SU-DHL-6 (cell line): ENCODE results near the gene KCTD3.

Experiments used
- H2AFZ ChIP-seq: fragments of 200-600 bp; sonication (generic); 2 replicates; pipeline ENCODE4 v1.6.1; 2014; ENCODE audit warnings: low read depth, mild to moderate bottlenecking, moderate library complexity, mixed read lengths, antibody characterized with exemption, low read length; ENCODE audit not compliant: severe bottlenecking
- H3F3A ChIP-seq: fragments of 200-600 bp; shearing (Covaris generic); 2 replicates; pipeline ENCODE4 v1.6.0; 2016; ENCODE audit warnings: antibody characterized with exemption, mild to moderate bottlenecking; ENCODE audit not compliant: insufficient read depth
- H3K27ac ChIP-seq: fragments of 200-600 bp; sonication (generic); 2 replicates; pipeline ENCODE4 v1.5.1; 2016; ENCODE audit warnings: low read depth, mild to moderate bottlenecking, low read length, moderate library complexity, mixed read lengths
- H3K27me3 ChIP-seq: fragments of 200-600 bp; sonication (generic), shearing (Covaris generic); 2 replicates; pipeline ENCODE4 v1.6.0; 2014; ENCODE audit warnings: mild to moderate bottlenecking, low read length
- H3K36me3 ChIP-seq: fragments of 200-600 bp; sonication (generic); 2 replicates; pipeline ENCODE4 v1.6.1; 2014; ENCODE audit warnings: mild to moderate bottlenecking, low read length, mixed read lengths
- H3K4me2 ChIP-seq: fragments of 300-600, 200-600 bp; shearing (Covaris generic), sonication (generic); 2 replicates; pipeline ENCODE4 v1.6.0; 2014; ENCODE audit warnings: low read length, low read depth, mild to moderate bottlenecking; ENCODE audit not compliant: poor library complexity, severe bottlenecking
- H3K4me3 ChIP-seq: fragments of 200-600 bp; sonication (generic); 2 replicates; pipeline ENCODE4 v1.5.1; 2014; ENCODE audit warnings: antibody characterized with exemption, low read length, mild to moderate bottlenecking, mixed read lengths; ENCODE audit not compliant: insufficient read depth, poor library complexity, severe bottlenecking
- H3K79me2 ChIP-seq: fragments of 200-600 bp; sonication (generic); 2 replicates; pipeline ENCODE4 v1.6.1; 2014; ENCODE audit warnings: mild to moderate bottlenecking, low read length, moderate library complexity; ENCODE audit not compliant: insufficient read depth
- H3K9ac ChIP-seq: fragments of 200-600 bp; sonication (generic); 2 replicates; pipeline ENCODE4 v1.7.0; 2014; ENCODE audit warnings: mild to moderate bottlenecking, low read length
- H3K9me2 ChIP-seq: fragments of 200-600 bp; sonication (generic); replicated peaks from 2 replicates; pipeline ENCODE4 v1.6.1; 2014; ENCODE audit warnings: low read length; ENCODE audit not compliant: insufficient read depth
- H3K9me3 ChIP-seq: fragments of 200-600 bp; sonication (generic); 2 replicates; pipeline ENCODE4 v1.6.1; 2014; ENCODE audit warnings: low read length, mixed read lengths; ENCODE audit not compliant: insufficient read depth
- H4K20me1 ChIP-seq: fragments of 200-600 bp; sonication (generic); 2 replicates; pipeline ENCODE4 v1.6.1; 2014; ENCODE audit warnings: low read depth, mild to moderate bottlenecking, antibody characterized with exemption, low read length, moderate library complexity, mixed read lengths
- EZH2phosphoT487 ChIP-seq: fragments of 200-600 bp; sonication (generic), shearing (Covaris generic); conservative IDR thresholded peaks from 2 replicates; pipeline ENCODE4 v1.6.1; 2018; ENCODE audit warnings: mild to moderate bottlenecking, antibody characterized with exemption, low read length, moderate library complexity, mixed read lengths
- TF ChIP-seq, protein P1 (sequence below): fragments of 200-600 bp; sonication (generic); IDR thresholded peaks from one replicate; pipeline ENCODE4 v1.5.1; 2017; ENCODE audit warnings: antibody characterized with exemption, mild to moderate bottlenecking, low read length, moderate library complexity; ENCODE audit not compliant: insufficient read depth, poor library complexity, severe bottlenecking

KCTD3 gene

GRCh38 chr1:215661033-215661432 is 93.9 kb downstream of the KCTD3 start:
- no peaks in the 10 kb centered on the region for H3K79me2 ChIP-seq
- no peaks in the 10 kb centered on the region for H3K9me2 ChIP-seq
- H3K4me2 ChIP-seq = no peak overlapping the region
- H3K4me3 ChIP-seq = no peak overlapping the region
- H3K9me3 ChIP-seq = no peaks in the 10 kb centered on the region
- no peaks in the 10 kb centered on the region for H3F3A ChIP-seq
- TF ChIP-seq EZH2phosphoT487 = no peak
- TF ChIP-seq, protein P1, sequence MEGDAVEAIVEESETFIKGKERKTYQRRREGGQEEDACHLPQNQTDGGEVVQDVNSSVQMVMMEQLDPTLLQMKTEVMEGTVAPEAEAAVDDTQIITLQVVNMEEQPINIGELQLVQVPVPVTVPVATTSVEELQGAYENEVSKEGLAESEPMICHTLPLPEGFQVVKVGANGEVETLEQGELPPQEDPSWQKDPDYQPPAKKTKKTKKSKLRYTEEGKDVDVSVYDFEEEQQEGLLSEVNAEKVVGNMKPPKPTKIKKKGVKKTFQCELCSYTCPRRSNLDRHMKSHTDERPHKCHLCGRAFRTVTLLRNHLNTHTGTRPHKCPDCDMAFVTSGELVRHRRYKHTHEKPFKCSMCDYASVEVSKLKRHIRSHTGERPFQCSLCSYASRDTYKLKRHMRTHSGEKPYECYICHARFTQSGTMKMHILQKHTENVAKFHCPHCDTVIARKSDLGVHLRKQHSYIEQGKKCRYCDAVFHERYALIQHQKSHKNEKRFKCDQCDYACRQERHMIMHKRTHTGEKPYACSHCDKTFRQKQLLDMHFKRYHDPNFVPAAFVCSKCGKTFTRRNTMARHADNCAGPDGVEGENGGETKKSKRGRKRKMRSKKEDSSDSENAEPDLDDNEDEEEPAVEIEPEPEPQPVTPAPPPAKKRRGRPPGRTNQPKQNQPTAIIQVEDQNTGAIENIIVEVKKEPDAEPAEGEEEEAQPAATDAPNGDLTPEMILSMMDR = no peak
- no peaks in the 10 kb centered on the region for H4K20me1 ChIP-seq
- no peaks in the 10 kb centered on the region for H3K36me3 ChIP-seq
- H3K9ac ChIP-seq = no peak overlapping the region
- no peaks in the 10 kb centered on the region; the same call in 1 of the 2 replicates for H3K27me3 ChIP-seq
- H2AFZ ChIP-seq = no peak overlapping the region
- no peak overlapping the region for H3K27ac ChIP-seq

- Histone ChIP-seq H3F3A (no peaks in the 10 kb centered on the region), H3K4me3 (no peak overlapping the region), H4K20me1 (no peaks in the 10 kb centered on the region), H3K79me2 (no peaks in the 10 kb centered on the region), H3K36me3 (no peaks in the 10 kb centered on the region), H3K9me3 (no peaks in the 10 kb centered on the region), H3K4me2 (no peak overlapping the region), H3K9ac (no peak overlapping the region), H3K9me2 (no peaks in the 10 kb centered on the region), H3K27me3 (no peaks in the 10 kb centered on the region), H3K27ac (no peak overlapping the region), H2AFZ (no peak overlapping the region)
- TF ChIP-seq, protein P1 = no peak
- TF ChIP-seq EZH2phosphoT487 = no peak
These were observed 98.1 kb downstream of the KCTD3 start for GRCh38 chr1:215665215-215665614.

- Histone ChIP-seq H2AFZ (no peak overlapping the region), H3K79me2 (no peaks in the 10 kb centered on the region), H3K27ac (no peak overlapping the region), H3K27me3 (no peaks in the 10 kb centered on the region), H3K9ac (no peak overlapping the region), H3K9me2 (no peaks in the 10 kb centered on the region), H3F3A (no peaks in the 10 kb centered on the region), H3K36me3 (no peaks in the 10 kb centered on the region), H3K4me3 (no peak overlapping the region), H4K20me1 (no peaks in the 10 kb centered on the region), H3K4me2 (no peak overlapping the region), H3K9me3 (no peaks in the 10 kb centered on the region)
- TF ChIP-seq, protein P1 = no peak
- TF ChIP-seq EZH2phosphoT487 = no peak
These were observed 100.7 kb downstream of the KCTD3 start for GRCh38 chr1:215667761-215668160.
